HL-60 (cell line): ENCODE measurements around the gene PCGF3.
"Not testable (repeated sequence)": the region's sequence is repeated elsewhere in the genome, so short reads cannot be mapped to it uniquely, and the experiment has no call there.

Experiments used
- DNase-seq, 2 experiments: peaks; one replicate each; pipeline ENCODE4 v3.0.0-alpha.2; 2010 to 2020; ENCODE audit warnings: low read depth in 1 of 2, low spot score in 1 of 2
- H3K27ac ChIP-seq: fragments of 250-450 bp; sonication (Bioruptor Pico); replicated peaks from 2 replicates; pipeline ENCODE4 v1.5.1; 2020; ENCODE audit warnings: mild to moderate bottlenecking, moderate library complexity
- H3K27me3 ChIP-seq: fragments of 250-450 bp; sonication (Bioruptor Pico); 2 replicates; pipeline ENCODE4 v1.5.1; 2021; ENCODE audit warnings: mild to moderate bottlenecking, moderate library complexity; ENCODE audit not compliant: insufficient read depth, poor library complexity, severe bottlenecking
- H3K4me3 ChIP-seq: replicated peaks from 2 replicates; pipeline ENCODE4 v1.5.1; 2011; ENCODE audit warnings: mild to moderate bottlenecking, control low read depth, low read length; ENCODE audit not compliant: insufficient read depth
- CTCF ChIP-seq: IDR thresholded peaks from one replicate; pipeline ENCODE4 v1.5.1; 2011; ENCODE audit warnings: low read length, control low read depth, inconsistent platforms; ENCODE audit not compliant: insufficient read depth
- GABPA ChIP-seq: IDR thresholded peaks from 2 replicates; pipeline ENCODE4 v1.6.1; 2012; ENCODE audit warnings: low read depth
- POLR2AphosphoS5 ChIP-seq: IDR thresholded peaks from 2 replicates; pipeline ENCODE4 v1.6.1; 2012; ENCODE audit warnings: low read depth
- SPI1 ChIP-seq: IDR thresholded peaks from 2 replicates; pipeline ENCODE4 v1.6.1; 2012; ENCODE audit warnings: low read depth, mild to moderate bottlenecking, borderline replicate concordance
- TF ChIP-seq, protein P1 (sequence below): IDR thresholded peaks from 2 replicates; pipeline ENCODE4 v1.6.1; 2012; ENCODE audit warnings: low read depth; ENCODE audit not compliant: insufficient replicate concordance

PCGF3 gene

GRCh38 chr4:729336-730315 lies 24.0 kb downstream of the PCGF3 start:
- no peak overlapping the region for H3K27ac ChIP-seq
- no peak overlapping the region for H3K4me3 ChIP-seq
- TF ChIP-seq, protein P1, sequence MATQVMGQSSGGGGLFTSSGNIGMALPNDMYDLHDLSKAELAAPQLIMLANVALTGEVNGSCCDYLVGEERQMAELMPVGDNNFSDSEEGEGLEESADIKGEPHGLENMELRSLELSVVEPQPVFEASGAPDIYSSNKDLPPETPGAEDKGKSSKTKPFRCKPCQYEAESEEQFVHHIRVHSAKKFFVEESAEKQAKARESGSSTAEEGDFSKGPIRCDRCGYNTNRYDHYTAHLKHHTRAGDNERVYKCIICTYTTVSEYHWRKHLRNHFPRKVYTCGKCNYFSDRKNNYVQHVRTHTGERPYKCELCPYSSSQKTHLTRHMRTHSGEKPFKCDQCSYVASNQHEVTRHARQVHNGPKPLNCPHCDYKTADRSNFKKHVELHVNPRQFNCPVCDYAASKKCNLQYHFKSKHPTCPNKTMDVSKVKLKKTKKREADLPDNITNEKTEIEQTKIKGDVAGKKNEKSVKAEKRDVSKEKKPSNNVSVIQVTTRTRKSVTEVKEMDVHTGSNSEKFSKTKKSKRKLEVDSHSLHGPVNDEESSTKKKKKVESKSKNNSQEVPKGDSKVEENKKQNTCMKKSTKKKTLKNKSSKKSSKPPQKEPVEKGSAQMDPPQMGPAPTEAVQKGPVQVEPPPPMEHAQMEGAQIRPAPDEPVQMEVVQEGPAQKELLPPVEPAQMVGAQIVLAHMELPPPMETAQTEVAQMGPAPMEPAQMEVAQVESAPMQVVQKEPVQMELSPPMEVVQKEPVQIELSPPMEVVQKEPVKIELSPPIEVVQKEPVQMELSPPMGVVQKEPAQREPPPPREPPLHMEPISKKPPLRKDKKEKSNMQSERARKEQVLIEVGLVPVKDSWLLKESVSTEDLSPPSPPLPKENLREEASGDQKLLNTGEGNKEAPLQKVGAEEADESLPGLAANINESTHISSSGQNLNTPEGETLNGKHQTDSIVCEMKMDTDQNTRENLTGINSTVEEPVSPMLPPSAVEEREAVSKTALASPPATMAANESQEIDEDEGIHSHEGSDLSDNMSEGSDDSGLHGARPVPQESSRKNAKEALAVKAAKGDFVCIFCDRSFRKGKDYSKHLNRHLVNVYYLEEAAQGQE, result no peak
- TF ChIP-seq GABPA (no peak), SPI1 (no peak), POLR2AphosphoS5 (no peak)
- no peak for DNase-seq
- no peaks in the 10 kb centered on the region for H3K27me3 ChIP-seq

DNA sequence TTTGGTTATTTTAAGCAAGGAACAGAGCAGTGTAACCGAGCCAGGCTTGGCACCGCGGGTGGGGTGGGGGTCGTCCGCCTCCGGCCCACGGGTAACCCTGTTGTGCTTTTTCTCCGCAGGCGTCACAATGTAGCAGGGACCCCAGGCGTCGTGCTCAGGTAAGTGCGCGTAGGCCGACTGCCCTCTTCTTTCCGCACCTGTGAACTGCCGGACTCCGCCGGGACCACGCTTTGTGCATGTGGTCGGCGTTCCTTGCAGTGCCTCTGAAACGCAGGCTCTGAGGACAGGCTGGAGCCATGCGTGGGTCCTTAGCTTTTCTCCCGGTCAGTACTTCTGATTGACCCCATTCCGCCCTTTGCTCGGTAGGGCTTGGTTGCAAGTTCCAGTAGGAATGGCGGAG lies 24.9 kb downstream of the PCGF3 start:
- TF ChIP-seq CTCF, result no peak
- no peak for TF ChIP-seq POLR2AphosphoS5
- no peak for TF ChIP-seq SPI1
- TF ChIP-seq, protein P1, result no peak
- TF ChIP-seq GABPA, result no peak
- Histone ChIP-seq H3K27me3 (no peaks in the 10 kb centered on the region), H3K4me3 (no peak overlapping the region), H3K27ac (no peak overlapping the region)
- DNase-seq, result no peak

GRCh38 chr4:730946-731904 lies 25.6 kb downstream of the PCGF3 start:
- H3K27me3 ChIP-seq, DNase-seq, H3K4me3 ChIP-seq, H3K27ac ChIP-seq: not testable (repeated sequence)

GRCh38 chr4:731954-732353 lies 26.3 kb downstream of the PCGF3 start:
- H3K4me3 ChIP-seq, H3K27ac ChIP-seq, DNase-seq, H3K27me3 ChIP-seq: not testable (repeated sequence)

DNA sequence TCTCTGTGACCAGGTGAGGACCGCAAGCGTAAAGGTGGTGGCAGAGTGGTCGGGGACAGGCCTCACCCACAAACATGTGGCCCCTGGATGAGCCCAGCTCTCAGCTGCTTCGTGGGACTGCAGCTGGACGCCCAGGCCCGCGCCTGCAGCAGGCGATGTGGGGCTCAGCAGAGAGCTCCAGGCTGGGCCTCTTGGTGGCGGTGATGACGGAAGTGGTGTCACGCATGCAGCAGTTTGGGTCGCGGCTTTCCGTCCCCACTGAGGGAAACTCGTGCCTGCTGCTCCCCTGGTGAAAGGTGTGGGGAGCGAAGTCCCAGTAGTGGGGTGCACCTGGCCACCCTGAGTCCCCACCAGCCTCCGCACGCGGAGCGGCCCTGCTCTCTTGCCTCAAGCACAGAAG lies 26.9 kb downstream of the PCGF3 start:
- no peaks in the 10 kb centered on the region for H3K27me3 ChIP-seq
- no peak for TF ChIP-seq GABPA
- TF ChIP-seq, protein P1, result no peak
- H3K4me3 ChIP-seq, result no peak overlapping the region
- no peak for DNase-seq
- no peak overlapping the region for H3K27ac ChIP-seq
